HAP-1 (cell line): ENCODE data around the gene TCF25.
"Not testable (repeated sequence)": the region's sequence is repeated elsewhere in the genome, so short reads cannot be mapped to it uniquely, and the experiment has no call there.

ENCODE experiments used
- DNase-seq, 2 experiments: peaks; one replicate each; pipeline ENCODE4 v3.0.0-alpha.2; 2016 to 2020; ENCODE audit warnings: low spot score in 2 of 2
- H3K27me3 ChIP-seq: fragments of 250-450 bp; sonication (Bioruptor Pico); 2 replicates; pipeline ENCODE4 v1.5.1; 2020; ENCODE audit warnings: low read depth, mild to moderate bottlenecking, moderate library complexity
- H3K36me3 ChIP-seq: fragments of 250-450 bp; sonication (Bioruptor Pico); replicated peaks from 2 replicates; pipeline ENCODE4 v1.5.1; 2020; ENCODE audit warnings: mild to moderate bottlenecking
- H3K4me1 ChIP-seq: fragments of 250-450 bp; sonication (Bioruptor Pico); 2 replicates; pipeline ENCODE4 v1.5.1; 2020; ENCODE audit warnings: mild to moderate bottlenecking
- H3K4me3 ChIP-seq: fragments of 250-450 bp; sonication (Bioruptor Pico); 2 replicates; pipeline ENCODE4 v1.5.1; 2020; ENCODE audit warnings: mild to moderate bottlenecking, moderate library complexity
- H3K9me3 ChIP-seq: fragments of 250-450 bp; sonication (Bioruptor Pico); 2 replicates; pipeline ENCODE4 v1.5.1; 2020; ENCODE audit warnings: mild to moderate bottlenecking, moderate library complexity
- in situ Hi-C: fragments of 300-500 bp; cut with MboI; formaldehyde crosslinking; loops from 3 replicates; pipeline ENCODE4 v1.14.3; 2020; ENCODE audit warnings: low sequenced_read_pairs, inconsistent platforms, mixed read lengths

TCF25 gene

GRCh38 chr16:89921131-89921701, 47.8 kb downstream of the TCF25 start:
- no peaks in the 10 kb centered on the region for H3K36me3 ChIP-seq
- H3K9me3 ChIP-seq: no peaks in the 10 kb centered on the region
- no peak for DNase-seq
- H3K4me1 ChIP-seq: peaks cover 33% of the 10 kb centered on the region
- in situ Hi-C loops: no loop called here
- no peaks in the 10 kb centered on the region for H3K27me3 ChIP-seq
- H3K4me3 ChIP-seq: peak overlapping the region; percentile 61; the same call in 1 of the 2 replicates

- DNase-seq: peak; percentile 56 to 86
- Histone ChIP-seq H3K4me1 (peaks cover 36% of the 10 kb centered on the region), H3K4me3 (peak overlapping the region; percentile 61), H3K36me3 (no peaks in the 10 kb centered on the region), H3K27me3 (no peaks in the 10 kb centered on the region), H3K9me3 (no peaks in the 10 kb centered on the region)
- in situ Hi-C loops: no loop called here
Observed at GRCh38 chr16:89921702-89922476, 48.5 kb downstream of the TCF25 start.

- no peaks in the 10 kb centered on the region for H3K36me3 ChIP-seq
- H3K9me3 ChIP-seq: no peaks in the 10 kb centered on the region
- peaks cover 34% of the 10 kb centered on the region for H3K4me1 ChIP-seq
- H3K27me3 ChIP-seq: no peaks in the 10 kb centered on the region
- DNase-seq: peak; percentile 21 to 78
- H3K4me3 ChIP-seq: peak overlapping the region; percentile 61
- in situ Hi-C loops: no loop called here
Observed at GRCh38 chr16:89922477-89922883, 49.1 kb downstream of the TCF25 start.

- H3K36me3 ChIP-seq: no peaks in the 10 kb centered on the region
- in situ Hi-C loops: no loop called here
- peaks cover 30% of the 10 kb centered on the region for H3K4me1 ChIP-seq
- H3K27me3 ChIP-seq: no peaks in the 10 kb centered on the region
- H3K9me3 ChIP-seq: no peaks in the 10 kb centered on the region
- peak within 1 kb of the TSS; percentile 61 for H3K4me3 ChIP-seq
- DNase-seq: peak; percentile 76 to 90
Observed at GRCh38 chr16:89922884-89923639, 49.7 kb downstream of the TCF25 start, which contains the start of gene TUBB3. TSS of gene TUBB3 (plus strand) at chr16:89923342. CDS start at chr16:89923402, 60 bp downstream.

- Histone ChIP-seq H3K27me3 (no peaks in the 10 kb centered on the region), H3K9me3 (no peaks in the 10 kb centered on the region), H3K36me3 (no peaks in the 10 kb centered on the region), H3K4me3 (peak overlapping the region; percentile 61), H3K4me1 (peaks cover 25% of the 10 kb centered on the region)
- in situ Hi-C loops: no loop called here
- DNase-seq: peak; percentile 28 to 80
Observed at GRCh38 chr16:89923640-89924296, 50.4 kb downstream of the TCF25 start.

GRCh38 chr16:89924297-89924924, 51.0 kb downstream of the TCF25 start:
- no peaks in the 10 kb centered on the region for H3K36me3 ChIP-seq
- peak; percentile 57 to 80 for DNase-seq
- H3K27me3 ChIP-seq: no peaks in the 10 kb centered on the region
- peak overlapping the region; percentile 61 for H3K4me3 ChIP-seq
- no peaks in the 10 kb centered on the region for H3K9me3 ChIP-seq
- H3K4me1 ChIP-seq: peaks cover 25% of the 10 kb centered on the region
- in situ Hi-C loops: no loop called here

GRCh38 chr16:89924925-89925307, 51.5 kb downstream of the TCF25 start:
- in situ Hi-C loops: no loop called here
- Histone ChIP-seq H3K4me1 (peaks cover 25% of the 10 kb centered on the region), H3K36me3 (no peaks in the 10 kb centered on the region), H3K4me3 (peak overlapping the region; percentile 48; the same call in 1 of the 2 replicates), H3K9me3 (no peaks in the 10 kb centered on the region), H3K27me3 (no peaks in the 10 kb centered on the region)
- DNase-seq: peak; percentile 8 to 48

- peaks cover 25% of the 10 kb centered on the region for H3K4me1 ChIP-seq
- peak overlapping the region; percentile 48 for H3K4me3 ChIP-seq
- in situ Hi-C loops: no loop called here
- no peaks in the 10 kb centered on the region for H3K9me3 ChIP-seq
- DNase-seq: peak in 1 of 2 experiments; percentile 50
- H3K27me3 ChIP-seq: no peaks in the 10 kb centered on the region
- no peaks in the 10 kb centered on the region for H3K36me3 ChIP-seq
Observed at GRCh38 chr16:89925596-89926079, 52.2 kb downstream of the TCF25 start.

- in situ Hi-C loops: no loop called here
- H3K4me3 ChIP-seq: no peak overlapping the region
- peaks cover 36% of the 10 kb centered on the region for H3K36me3 ChIP-seq
- H3K27me3 ChIP-seq: no peaks in the 10 kb centered on the region
- no peaks in the 10 kb centered on the region for H3K9me3 ChIP-seq
- peaks cover 1% of the 10 kb centered on the region; the same call in 1 of the 2 replicates for H3K4me1 ChIP-seq
- no peak for DNase-seq
Observed at GRCh38 chr16:89931305-89931896, 58.0 kb downstream of the TCF25 start.

GRCh38 chr16:89931964-89932363, 58.6 kb downstream of the TCF25 start:
- Histone ChIP-seq H3K27me3 (no peaks in the 10 kb centered on the region), H3K4me1 (no peaks in the 10 kb centered on the region), H3K36me3 (peaks cover 36% of the 10 kb centered on the region), H3K4me3 (no peak overlapping the region), H3K9me3 (no peaks in the 10 kb centered on the region)
- DNase-seq: no peak
- in situ Hi-C loops: no loop called here

- in situ Hi-C loops, H3K27me3 ChIP-seq, H3K4me1 ChIP-seq, DNase-seq, H3K4me3 ChIP-seq, H3K9me3 ChIP-seq: not testable (repeated sequence)
- peaks cover 36% of the 10 kb centered on the region for H3K36me3 ChIP-seq
Observed at GRCh38 chr16:89934019-89934418, 60.6 kb downstream of the TCF25 start.

GRCh38 chr16:89934611-89935553, 61.5 kb downstream of the TCF25 start:
- DNase-seq: no peak
- Histone ChIP-seq H3K4me3 (no peak overlapping the region), H3K36me3 (peaks cover 36% of the 10 kb centered on the region), H3K4me1 (no peaks in the 10 kb centered on the region), H3K9me3 (no peaks in the 10 kb centered on the region), H3K27me3 (no peaks in the 10 kb centered on the region)
- in situ Hi-C loops: no loop called here
